Loucy (cell line): ENCODE measurements around the gene APOC3.
A peak's percentile ranks its signal among the peaks of the same experiment; 100 is the strongest.

Source experiments
- H2AFZ ChIP-seq: fragments of 200-600 bp; sonication (generic); 2 replicates; pipeline ENCODE4 v1.6.0; 2016; ENCODE audit warnings: antibody characterized with exemption, mild to moderate bottlenecking, low read length, moderate library complexity
- H3F3A ChIP-seq: fragments of 200-600 bp; 2 replicates; pipeline ENCODE4 v1.6.0; 2016; ENCODE audit warnings: antibody characterized with exemption, low read depth, mild to moderate bottlenecking
- H3K27me3 ChIP-seq: fragments of 200-600 bp; sonication (generic); 2 replicates; pipeline ENCODE4 v1.6.1; 2014; ENCODE audit warnings: low read length, mild to moderate bottlenecking; ENCODE audit not compliant: insufficient read depth, poor library complexity, severe bottlenecking
- H3K36me3 ChIP-seq: fragments of 200-600 bp; sonication (generic); 2 replicates; pipeline ENCODE4 v1.6.1; 2016; ENCODE audit warnings: low read length; ENCODE audit not compliant: insufficient read depth
- H3K4me1 ChIP-seq: fragments of 200-600 bp; sonication (generic); 2 replicates; pipeline ENCODE4 v1.5.1; 2014; ENCODE audit warnings: low read length, mild to moderate bottlenecking; ENCODE audit not compliant: insufficient read depth, poor library complexity, severe bottlenecking
- H3K4me2 ChIP-seq: fragments of 200-600 bp; sonication (generic); 2 replicates; pipeline ENCODE4 v1.6.0; 2014; ENCODE audit warnings: antibody characterized with exemption, low read length, low read depth, mild to moderate bottlenecking; ENCODE audit not compliant: poor library complexity, severe bottlenecking
- H3K4me3 ChIP-seq: fragments of 200-600 bp; sonication (generic); 2 replicates; pipeline ENCODE4 v1.5.1; 2014; ENCODE audit warnings: low read length, mild to moderate bottlenecking, mixed read lengths; ENCODE audit not compliant: poor library complexity, severe bottlenecking
- H3K79me2 ChIP-seq: fragments of 200-600 bp; sonication (generic); 2 replicates; pipeline ENCODE4 v1.6.1; 2014; ENCODE audit warnings: low read length; ENCODE audit not compliant: insufficient read depth
- H3K9ac ChIP-seq: fragments of 200-600 bp; sonication (generic); 2 replicates; pipeline ENCODE4 v1.6.0; 2014; ENCODE audit warnings: mild to moderate bottlenecking, low read depth, low read length, moderate library complexity; ENCODE audit not compliant: poor library complexity, severe bottlenecking
- H3K9me2 ChIP-seq: fragments of 200-600 bp; sonication (generic); replicated peaks from 2 replicates; pipeline ENCODE4 v1.6.1; 2016; ENCODE audit warnings: low read depth, low read length, mixed read lengths
- H3K9me3 ChIP-seq: fragments of 200-600 bp; sonication (generic); 2 replicates; pipeline ENCODE4 v1.6.1; 2014; ENCODE audit warnings: mild to moderate bottlenecking, antibody characterized with exemption, low read length, low read depth; ENCODE audit not compliant: insufficient read depth
- H4K20me1 ChIP-seq: fragments of 200-600 bp; sonication (generic); 2 replicates; pipeline ENCODE4 v1.6.0; 2014; ENCODE audit warnings: antibody characterized with exemption, low read length, mild to moderate bottlenecking; ENCODE audit not compliant: insufficient read depth, poor library complexity, severe bottlenecking
- CTCF ChIP-seq: fragments of 200-600 bp; sonication (generic); conservative IDR thresholded peaks from 2 replicates; pipeline ENCODE4 v1.5.1; 2014; ENCODE audit warnings: mild to moderate bottlenecking, antibody characterized with exemption, low read length
- EZH2phosphoT487 ChIP-seq: fragments of 200-600 bp; IDR thresholded peaks from 2 replicates; pipeline ENCODE4 v1.6.1; 2018; ENCODE audit warnings: antibody characterized with exemption, mild to moderate bottlenecking, moderate library complexity, borderline replicate concordance

Gene APOC3

GRCh38 chr11:116786966-116787365, 42.7 kb upstream of the APOC3 start:
- H3K9me3 ChIP-seq, result no peaks in the 10 kb centered on the region
- no peaks in the 10 kb centered on the region for H3K27me3 ChIP-seq
- TF ChIP-seq EZH2phosphoT487 (no peak), CTCF (no peak)
- peak overlapping the region; percentile 99 for H3K4me3 ChIP-seq
- no peak overlapping the region for H2AFZ ChIP-seq
- peaks cover 27% of the 10 kb centered on the region for H3K4me1 ChIP-seq
- H4K20me1 ChIP-seq, result peaks cover 12% of the 10 kb centered on the region
- H3K9ac ChIP-seq, result peak overlapping the region; percentile 90
- no peaks in the 10 kb centered on the region for H3K9me2 ChIP-seq
- H3K36me3 ChIP-seq, result peaks cover 38% of the 10 kb centered on the region; the same call in 1 of the 2 replicates
- peaks cover 44% of the 10 kb centered on the region for H3K79me2 ChIP-seq
- H3K4me2 ChIP-seq, result peak overlapping the region; percentile 96
- H3F3A ChIP-seq, result no peaks in the 10 kb centered on the region

- Histone ChIP-seq H3K79me2 (peaks cover 41% of the 10 kb centered on the region), H2AFZ (peak overlapping the region; percentile 88), H3K27me3 (no peaks in the 10 kb centered on the region), H3K9me3 (no peaks in the 10 kb centered on the region), H3K9me2 (no peaks in the 10 kb centered on the region), H3K9ac (peak overlapping the region; percentile 90), H4K20me1 (peaks cover 12% of the 10 kb centered on the region), H3K4me3 (peak overlapping the region; percentile 99), H3K4me2 (peak overlapping the region; percentile 96), H3F3A (no peaks in the 10 kb centered on the region), H3K4me1 (peaks cover 27% of the 10 kb centered on the region), H3K36me3 (peaks cover 34% of the 10 kb centered on the region; the same call in 1 of the 2 replicates)
- TF ChIP-seq CTCF (no peak), EZH2phosphoT487 (no peak)
Measured at GRCh38 chr11:116787436-116787785, 42.3 kb upstream of the APOC3 start.

- Histone ChIP-seq H3K9ac (peak within 1 kb of the TSS; percentile 90), H3K4me3 (peak within 1 kb of the TSS; percentile 99), H3K4me1 (peaks cover 27% of the 10 kb centered on the region), H2AFZ (peak within 1 kb of the TSS; percentile 88), H3K4me2 (peak within 1 kb of the TSS; percentile 96), H3K9me3 (no peaks in the 10 kb centered on the region), H3K36me3 (peaks cover 28% of the 10 kb centered on the region; the same call in 1 of the 2 replicates), H4K20me1 (peaks cover 12% of the 10 kb centered on the region), H3K27me3 (no peaks in the 10 kb centered on the region), H3K79me2 (peaks cover 41% of the 10 kb centered on the region), H3F3A (no peaks in the 10 kb centered on the region), H3K9me2 (no peaks in the 10 kb centered on the region)
- no peak for TF ChIP-seq EZH2phosphoT487
- no peak for TF ChIP-seq CTCF
Measured at GRCh38 chr11:116787786-116788486, 41.8 kb upstream of the APOC3 start, which contains the start of gene ZPR1. Gene ZPR1, minus strand, starts transcription at chr11:116788023. Its CDS starts 33 bp downstream, at chr11:116787990.
